ENCODE results near the gene LUM. TPM values are rescaled to one million over a fixed set of nuclear protein-coding genes. Genes with fewer than 3 reads are reported as not detected.

The LUM gene
- total RNA-seq, 2 donors from 2014 or later = not detected

DNA sequence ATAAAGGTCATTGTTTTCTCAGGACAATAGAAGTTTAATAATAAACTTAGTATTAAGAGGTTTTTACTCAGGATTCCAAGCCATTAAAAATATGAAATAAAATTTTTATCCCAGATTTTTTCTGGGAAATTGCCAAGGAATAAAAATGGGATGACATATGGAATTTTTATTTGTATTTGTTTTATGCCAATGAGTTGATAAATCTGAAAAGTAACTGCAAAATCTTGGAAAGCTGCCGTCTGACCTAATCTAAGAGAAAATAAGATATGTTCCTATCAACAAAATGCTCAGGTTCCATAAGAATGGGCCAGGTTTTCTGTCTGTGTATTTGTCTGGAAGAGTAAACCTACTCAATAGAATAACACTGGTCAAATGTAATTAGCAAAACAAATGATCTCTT is 31.3 kb downstream of the LUM start:
- ATAC-seq (no peak), DNase-seq (no peak)
- peaks cover 2% of the 10 kb centered on the region for H3K4me1 Mint-ChIP-seq
- no peak overlapping the region for H3K27ac Mint-ChIP-seq
- H3K36me3 Mint-ChIP-seq (ENCODE audit: low read depth) = no peaks in the 10 kb centered on the region
- no peak overlapping the region for H3K4me3 Mint-ChIP-seq
- H3K9me3 ChIP-seq (ENCODE audit: control insufficient read depth, low read length, poor library complexity, severe bottlenecking) = no peaks in the 10 kb centered on the region
- H3K27me3 Mint-ChIP-seq = no peaks in the 10 kb centered on the region

DNA sequence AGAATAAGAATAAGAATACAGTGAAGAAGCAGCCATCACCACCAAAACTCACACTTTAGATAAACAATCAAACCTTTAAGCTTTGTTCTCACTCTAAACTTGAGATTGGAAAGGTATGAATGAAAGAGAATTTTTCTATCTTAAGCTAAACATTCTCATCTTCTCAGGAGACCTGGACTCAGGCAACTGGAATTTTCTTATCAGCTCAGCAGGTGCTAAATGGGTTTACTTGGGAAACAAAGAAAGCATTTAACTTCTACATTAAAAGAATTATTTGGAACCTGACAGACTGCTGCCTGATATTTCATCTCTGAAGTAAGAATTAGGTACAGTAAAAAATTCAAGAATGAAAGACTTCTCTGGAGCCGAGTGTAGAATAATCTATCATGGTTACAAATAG is 32.8 kb downstream of the LUM start:
- Mint-ChIP-seq H3K27ac (no peak overlapping the region), H3K27me3 (no peaks in the 10 kb centered on the region), H3K36me3 (ENCODE audit: low read depth) (no peaks in the 10 kb centered on the region), H3K4me3 (peak overlapping the region; percentile 4), H3K4me1 (peaks cover 2% of the 10 kb centered on the region)
- no peaks in the 10 kb centered on the region for H3K9me3 ChIP-seq (ENCODE audit: control insufficient read depth, low read length, poor library complexity, severe bottlenecking)
- DNase-seq = no peak
- no peak for ATAC-seq

DNA sequence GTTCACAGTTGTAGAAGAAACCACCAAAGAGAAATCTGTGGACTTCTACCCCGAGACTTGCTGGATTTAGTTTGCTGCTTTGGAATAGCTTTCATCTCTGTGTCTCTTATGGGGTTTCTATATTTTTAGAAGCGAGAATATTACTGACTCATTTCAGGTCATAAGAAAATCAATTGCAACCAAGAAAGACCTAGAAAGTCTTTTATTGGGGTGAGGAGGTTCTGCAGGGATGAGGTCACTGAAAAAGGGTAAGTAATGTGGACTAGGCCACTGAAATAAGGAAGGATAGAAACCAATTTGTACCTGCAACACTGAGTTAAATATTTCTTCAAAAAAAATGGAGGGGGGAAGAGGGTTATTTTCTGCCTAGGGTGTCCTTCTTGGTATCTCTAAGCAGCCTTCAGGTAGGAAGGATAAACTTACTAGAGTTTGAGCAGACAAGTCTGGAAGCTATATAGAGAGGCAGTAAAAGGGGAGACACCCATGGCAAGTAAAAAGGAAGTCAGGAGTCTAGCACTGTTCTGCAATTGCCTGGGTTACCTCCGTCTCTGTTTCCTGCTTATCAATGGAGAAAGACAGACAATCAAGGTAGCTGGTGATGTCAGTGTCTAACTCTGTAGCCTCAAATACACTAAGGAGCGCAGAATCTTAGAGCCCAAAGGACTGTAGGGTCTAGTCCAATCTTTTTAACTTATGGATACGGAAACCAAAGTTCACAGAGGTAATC is 33.9 kb downstream of the LUM start:
- ATAC-seq (no peak), DNase-seq (no peak)
- Mint-ChIP-seq H3K4me3 (no peak overlapping the region), H3K4me1 (peaks cover 2% of the 10 kb centered on the region), H3K27ac (no peak overlapping the region), H3K36me3 (ENCODE audit: low read depth) (no peaks in the 10 kb centered on the region), H3K27me3 (no peaks in the 10 kb centered on the region)
- H3K9me3 ChIP-seq (ENCODE audit: control insufficient read depth, low read length, poor library complexity, severe bottlenecking) = no peaks in the 10 kb centered on the region

DNA sequence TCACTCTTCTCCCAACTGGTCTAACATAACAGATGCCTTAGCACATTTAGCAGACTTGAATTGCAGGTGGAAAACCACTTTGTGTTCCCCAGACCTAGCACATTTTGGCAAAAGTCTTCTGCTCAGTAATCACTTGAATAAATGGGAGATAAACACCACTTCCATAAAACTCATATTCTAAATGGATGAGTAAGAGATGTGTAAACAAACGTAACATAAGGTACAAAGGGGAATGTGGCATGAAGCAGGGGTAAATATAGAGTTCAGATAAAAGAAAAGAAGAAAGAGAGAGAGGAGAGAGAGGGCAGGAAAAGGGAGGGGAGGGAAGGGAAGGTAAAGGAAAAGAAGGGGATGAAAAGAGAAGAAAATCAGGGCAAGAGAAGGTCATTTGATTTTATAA is 36.4 kb downstream of the LUM start:
- no peak overlapping the region for H3K4me3 Mint-ChIP-seq
- H3K9me3 ChIP-seq (ENCODE audit: control insufficient read depth, low read length, poor library complexity, severe bottlenecking) = no peaks in the 10 kb centered on the region
- no peaks in the 10 kb centered on the region for H3K27me3 Mint-ChIP-seq
- no peak overlapping the region for H3K27ac Mint-ChIP-seq
- ATAC-seq (no peak), DNase-seq (no peak)
- no peaks in the 10 kb centered on the region for H3K4me1 Mint-ChIP-seq
- H3K36me3 Mint-ChIP-seq (ENCODE audit: low read depth) = no peaks in the 10 kb centered on the region

DNA sequence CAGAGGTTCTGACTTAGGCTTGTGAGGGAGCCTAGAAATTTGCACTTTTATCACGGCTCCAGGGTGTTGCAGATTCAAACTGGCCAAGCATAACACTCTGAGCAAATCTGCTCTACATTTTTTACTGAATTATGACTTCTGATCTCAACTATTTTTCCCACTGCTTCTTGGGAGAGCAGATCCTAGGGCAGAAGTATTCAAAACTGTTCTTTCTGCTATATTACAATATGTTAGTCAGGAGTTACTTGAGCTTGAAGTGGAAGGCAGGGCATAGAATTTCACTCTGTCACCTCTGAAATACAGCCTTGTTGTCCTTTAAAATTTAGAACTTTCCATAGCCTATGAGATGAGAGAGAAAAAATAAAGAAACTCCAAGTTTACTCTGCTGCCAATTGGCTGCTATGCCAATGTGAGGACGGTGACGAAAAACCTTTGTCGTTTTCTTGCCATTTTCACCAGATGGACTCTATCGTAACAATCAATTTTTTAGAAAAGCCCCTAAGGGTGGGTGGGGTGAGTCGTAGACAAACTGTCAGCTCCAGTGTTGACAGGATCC is 37.1 kb downstream of the LUM start:
- no peak for ATAC-seq
- no peak overlapping the region for H3K4me3 Mint-ChIP-seq
- no peak overlapping the region for H3K27ac Mint-ChIP-seq
- peaks cover 2% of the 10 kb centered on the region for H3K27me3 Mint-ChIP-seq
- H3K36me3 Mint-ChIP-seq (ENCODE audit: low read depth) = no peaks in the 10 kb centered on the region
- H3K4me1 Mint-ChIP-seq = no peaks in the 10 kb centered on the region
- no peaks in the 10 kb centered on the region for H3K9me3 ChIP-seq (ENCODE audit: control insufficient read depth, low read length, poor library complexity, severe bottlenecking)
- no peak for DNase-seq

DNA sequence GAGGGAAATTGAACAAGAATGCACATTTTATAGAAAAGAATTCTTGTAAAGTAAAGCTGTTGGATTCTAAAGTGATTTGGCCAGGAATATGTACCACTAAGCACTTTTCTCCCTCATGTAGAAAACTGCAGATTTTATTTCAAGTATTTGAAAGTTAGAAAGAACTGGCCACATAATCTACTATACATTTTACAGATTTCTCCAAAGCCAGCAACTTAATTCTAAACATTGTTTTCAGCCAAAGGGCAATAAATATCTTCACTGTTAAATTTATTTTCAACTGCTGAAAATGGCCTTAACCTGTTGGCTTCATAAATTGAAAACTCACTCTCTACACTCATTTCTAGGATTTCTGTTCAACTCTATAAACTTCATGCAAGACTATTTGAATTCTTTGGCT is 37.9 kb downstream of the LUM start:
- no peaks in the 10 kb centered on the region for H3K36me3 Mint-ChIP-seq (ENCODE audit: low read depth)

DNA sequence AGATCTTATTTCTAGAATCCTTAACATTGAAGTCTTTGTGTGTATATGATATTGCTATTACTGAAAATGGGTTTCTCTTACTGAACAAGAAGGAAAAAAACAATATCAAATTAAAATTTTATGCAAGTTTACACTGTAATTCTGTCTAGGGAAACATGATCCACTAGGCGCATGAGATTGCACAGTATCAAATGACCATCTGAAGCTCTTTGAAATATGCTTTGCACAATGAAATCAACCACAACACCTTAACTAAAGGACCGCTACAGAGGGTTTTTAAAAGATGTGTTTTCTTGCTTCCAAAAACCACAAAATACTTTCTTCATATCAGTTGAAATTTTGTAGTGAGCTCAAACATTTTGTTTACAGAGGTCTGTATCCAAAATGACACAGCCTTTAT is 38.4 kb downstream of the LUM start:
- H3K9me3 ChIP-seq (ENCODE audit: control insufficient read depth, low read length, poor library complexity, severe bottlenecking) = no peaks in the 10 kb centered on the region
- no peak overlapping the region for H3K4me3 Mint-ChIP-seq
- ATAC-seq (no peak), DNase-seq (no peak)
- H3K4me1 Mint-ChIP-seq = no peaks in the 10 kb centered on the region
- no peak overlapping the region for H3K27ac Mint-ChIP-seq
- H3K36me3 Mint-ChIP-seq (ENCODE audit: low read depth) = no peaks in the 10 kb centered on the region
- peaks cover 16% of the 10 kb centered on the region for H3K27me3 Mint-ChIP-seq

More for the DNA sequence above, 37.9 kb downstream of the LUM start:
- no peak overlapping the region for H3K4me3 Mint-ChIP-seq
- DNase-seq = no peak
- peaks cover 11% of the 10 kb centered on the region for H3K27me3 Mint-ChIP-seq
- H3K4me1 Mint-ChIP-seq = no peaks in the 10 kb centered on the region
- ATAC-seq = no peak
- H3K27ac Mint-ChIP-seq = no peak overlapping the region
- no peaks in the 10 kb centered on the region for H3K9me3 ChIP-seq (ENCODE audit: control insufficient read depth, low read length, poor library complexity, severe bottlenecking)

DNA sequence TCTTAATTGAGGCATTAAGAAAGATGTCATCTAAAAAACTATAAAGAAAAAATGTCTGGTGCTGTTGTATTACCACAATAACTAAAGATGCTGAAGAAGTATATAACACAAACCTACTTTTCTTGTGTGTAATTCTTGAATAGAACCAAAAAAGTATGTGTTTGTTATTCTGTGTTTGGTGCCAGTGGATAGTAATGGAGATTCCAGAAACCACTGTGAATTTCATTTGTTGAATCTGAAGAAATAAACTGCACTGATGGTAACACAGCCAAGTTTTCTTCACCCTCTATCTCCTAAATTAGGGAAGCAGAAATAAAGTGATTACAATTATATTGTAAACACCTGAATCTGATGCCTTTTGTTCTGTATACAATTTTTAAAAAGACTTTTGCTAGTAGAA is 40.4 kb downstream of the LUM start:
- no peak for ATAC-seq
- H3K9me3 ChIP-seq (ENCODE audit: control insufficient read depth, low read length, poor library complexity, severe bottlenecking) = no peaks in the 10 kb centered on the region
- H3K4me3 Mint-ChIP-seq = no peak overlapping the region
- no peaks in the 10 kb centered on the region for H3K4me1 Mint-ChIP-seq
- H3K36me3 Mint-ChIP-seq (ENCODE audit: low read depth) = no peaks in the 10 kb centered on the region
- DNase-seq = no peak
- peaks cover 23% of the 10 kb centered on the region for H3K27me3 Mint-ChIP-seq
- no peak overlapping the region for H3K27ac Mint-ChIP-seq

DNA sequence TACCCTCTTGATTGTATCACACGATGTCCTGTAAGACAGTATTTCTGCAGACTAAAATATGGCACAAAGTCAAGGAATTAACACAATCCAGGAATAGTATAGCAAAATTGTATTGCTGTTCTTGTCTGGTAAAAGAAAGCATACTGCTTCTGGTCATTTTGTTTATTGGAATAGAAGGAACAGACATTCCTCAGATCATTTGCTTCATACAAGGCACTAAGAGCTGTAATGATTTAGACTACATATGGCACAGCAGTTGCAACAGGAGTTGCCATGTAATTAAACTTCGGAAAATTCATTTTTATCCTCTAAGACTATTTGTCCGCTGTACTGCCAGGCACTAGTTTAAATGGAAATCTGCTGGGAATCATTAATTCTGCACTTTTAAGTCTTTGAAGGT is 45.9 kb downstream of the LUM start:
- no peaks in the 10 kb centered on the region for H3K9me3 ChIP-seq (ENCODE audit: control insufficient read depth, low read length, poor library complexity, severe bottlenecking)
- H3K27me3 Mint-ChIP-seq = peaks cover 23% of the 10 kb centered on the region
- no peak overlapping the region for H3K27ac Mint-ChIP-seq
- no peaks in the 10 kb centered on the region for H3K36me3 Mint-ChIP-seq (ENCODE audit: low read depth)
- H3K4me3 Mint-ChIP-seq = no peak overlapping the region
- no peaks in the 10 kb centered on the region for H3K4me1 Mint-ChIP-seq
- ATAC-seq = no peak
- DNase-seq = no peak

DNA sequence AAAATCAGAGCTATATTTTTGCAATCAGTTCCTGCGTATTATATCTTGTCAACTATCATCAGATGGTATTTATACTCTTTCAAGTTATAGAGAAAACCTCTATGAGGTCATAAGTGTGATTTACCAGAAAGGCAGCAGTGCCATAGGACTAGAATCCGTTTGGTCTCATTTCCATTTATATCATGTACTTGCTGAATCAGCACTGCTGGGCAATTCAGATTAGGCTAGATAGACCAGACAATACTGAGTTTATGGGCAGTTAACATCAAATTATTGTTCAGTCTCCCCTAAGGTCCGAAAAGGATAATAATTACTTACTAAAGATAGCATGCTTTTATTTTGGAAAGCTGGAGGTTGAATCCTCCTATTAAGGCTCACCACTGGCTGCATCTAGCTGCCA is 46.7 kb downstream of the LUM start:
- no peaks in the 10 kb centered on the region for H3K9me3 ChIP-seq (ENCODE audit: control insufficient read depth, low read length, poor library complexity, severe bottlenecking)
- H3K27me3 Mint-ChIP-seq = peaks cover 23% of the 10 kb centered on the region
- H3K36me3 Mint-ChIP-seq (ENCODE audit: low read depth) = no peaks in the 10 kb centered on the region
- no peaks in the 10 kb centered on the region for H3K4me1 Mint-ChIP-seq
- no peak overlapping the region for H3K27ac Mint-ChIP-seq
- H3K4me3 Mint-ChIP-seq = no peak overlapping the region
- DNase-seq (no peak), ATAC-seq (no peak)

DNA sequence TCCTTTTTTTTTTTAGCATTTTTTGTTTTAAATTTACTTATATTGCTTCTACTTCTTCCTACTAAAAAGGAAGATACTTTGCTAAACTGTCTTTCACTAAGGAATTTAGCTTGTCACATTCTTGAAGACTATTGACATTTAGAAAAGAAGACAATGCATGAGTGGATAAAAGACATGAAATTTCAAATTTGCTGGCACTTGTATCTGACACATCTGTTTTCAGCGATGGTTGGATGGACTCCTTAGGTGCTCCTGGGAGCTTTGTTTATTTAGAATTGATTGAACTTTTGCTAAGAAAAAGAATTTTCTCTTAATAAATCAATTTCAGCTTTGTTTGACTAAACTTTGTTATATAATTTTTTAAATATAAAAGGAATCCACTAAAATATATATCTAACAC is 50.2 kb downstream of the LUM start:
- no peaks in the 10 kb centered on the region for H3K9me3 ChIP-seq (ENCODE audit: control insufficient read depth, low read length, poor library complexity, severe bottlenecking)
- DNase-seq = no peak
- Mint-ChIP-seq H3K27ac (no peak overlapping the region), H3K36me3 (ENCODE audit: low read depth) (no peaks in the 10 kb centered on the region), H3K4me3 (no peak overlapping the region), H3K4me1 (no peaks in the 10 kb centered on the region), H3K27me3 (no peaks in the 10 kb centered on the region)
- ATAC-seq = no peak

DNA sequence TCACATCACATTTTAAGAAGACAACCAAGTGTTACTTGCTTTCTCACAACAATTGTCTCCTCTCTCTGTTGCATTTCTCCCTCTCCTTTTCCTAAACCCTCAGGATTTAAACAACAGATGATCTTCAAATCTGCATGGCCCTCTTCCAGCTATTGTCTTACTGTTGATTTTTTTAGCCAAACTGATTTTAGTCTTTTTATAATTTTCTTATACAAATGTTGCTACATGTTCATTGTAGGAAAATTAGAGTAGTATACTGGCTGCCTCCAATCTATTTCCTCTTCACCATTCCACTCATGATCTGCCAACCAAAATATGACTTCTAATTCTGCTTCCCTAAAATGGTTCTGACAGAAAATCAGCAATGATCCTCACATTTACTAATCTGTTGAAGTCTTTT is 52.1 kb downstream of the LUM start:
- ATAC-seq (no peak), DNase-seq (no peak)
- Mint-ChIP-seq H3K36me3 (ENCODE audit: low read depth) (no peaks in the 10 kb centered on the region), H3K27ac (no peak overlapping the region), H3K4me3 (no peak overlapping the region), H3K4me1 (no peaks in the 10 kb centered on the region), H3K27me3 (no peaks in the 10 kb centered on the region)
- H3K9me3 ChIP-seq (ENCODE audit: control insufficient read depth, low read length, poor library complexity, severe bottlenecking) = no peaks in the 10 kb centered on the region

DNA sequence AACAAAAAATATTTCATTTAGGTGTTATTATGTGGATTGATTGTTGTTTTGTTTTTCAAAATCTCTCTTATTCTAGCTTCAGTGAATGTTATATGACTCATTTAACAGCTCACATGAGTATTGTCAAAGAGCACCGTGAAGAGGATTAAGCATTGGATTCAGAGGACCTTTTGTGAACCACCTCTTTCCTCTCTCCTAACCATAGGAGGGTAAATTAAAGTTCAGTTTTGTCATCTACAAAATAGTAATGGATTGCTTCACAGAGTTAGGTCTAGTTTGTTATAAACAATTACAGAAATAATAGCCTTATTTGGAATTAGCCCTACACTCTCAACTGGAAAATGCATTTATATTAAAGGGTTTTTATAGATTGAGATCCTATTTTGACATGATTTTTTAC is 52.5 kb downstream of the LUM start:
- H3K4me1 Mint-ChIP-seq = peaks cover 3% of the 10 kb centered on the region
- DNase-seq = no peak
- ATAC-seq = no peak
- no peak overlapping the region for H3K27ac Mint-ChIP-seq
- no peak overlapping the region for H3K4me3 Mint-ChIP-seq
- no peaks in the 10 kb centered on the region for H3K36me3 Mint-ChIP-seq (ENCODE audit: low read depth)
- H3K9me3 ChIP-seq (ENCODE audit: control insufficient read depth, low read length, poor library complexity, severe bottlenecking) = no peaks in the 10 kb centered on the region
- no peaks in the 10 kb centered on the region for H3K27me3 Mint-ChIP-seq
